Measurements from ENCODE around the gene UTP11.

Gene UTP11

GRCh38 chr1:38045401-38046332, 33.1 kb downstream of the UTP11 start:
- in situ Hi-C loops (cut with MboI; ENCODE audit: low sequenced_read_pairs), result no loop called here

DNA sequence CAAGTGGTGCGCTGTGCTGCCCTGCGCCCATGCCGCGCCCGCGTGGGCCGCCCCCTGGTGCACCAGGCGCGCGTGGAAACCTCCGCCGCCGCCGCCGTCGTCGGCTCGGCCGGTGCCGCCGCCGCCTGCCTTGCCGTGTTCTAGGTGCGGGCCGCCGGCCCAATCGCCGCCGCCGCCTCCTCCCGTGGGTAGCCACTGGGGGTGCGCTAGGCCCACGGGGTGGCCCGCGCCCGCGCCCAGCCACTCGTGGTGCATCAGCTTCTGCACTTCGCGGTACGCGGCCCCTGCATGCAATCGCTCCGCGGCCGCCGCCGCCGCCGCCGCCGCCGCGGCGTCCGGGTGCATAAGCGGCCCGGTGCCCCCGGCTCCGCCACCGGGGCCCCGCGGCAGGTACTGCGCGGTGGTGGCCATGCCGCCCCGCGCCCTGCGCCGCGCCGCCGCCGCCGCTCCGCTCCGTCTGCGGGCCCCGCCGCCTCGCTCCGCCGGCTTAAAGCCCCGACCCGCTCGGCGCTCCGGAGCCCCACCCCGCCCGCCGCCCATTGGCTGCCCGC, 33.9 kb downstream of the UTP11 start, which contains the start of gene POU3F1:
POU3F1 (minus strand) TSS at position 461 of the 551 bp plus-strand sequence; CDS start at position 411, 50 bp downstream.
- in situ Hi-C loops (cut with MboI; ENCODE audit: low sequenced_read_pairs), result no loop called here

DNA sequence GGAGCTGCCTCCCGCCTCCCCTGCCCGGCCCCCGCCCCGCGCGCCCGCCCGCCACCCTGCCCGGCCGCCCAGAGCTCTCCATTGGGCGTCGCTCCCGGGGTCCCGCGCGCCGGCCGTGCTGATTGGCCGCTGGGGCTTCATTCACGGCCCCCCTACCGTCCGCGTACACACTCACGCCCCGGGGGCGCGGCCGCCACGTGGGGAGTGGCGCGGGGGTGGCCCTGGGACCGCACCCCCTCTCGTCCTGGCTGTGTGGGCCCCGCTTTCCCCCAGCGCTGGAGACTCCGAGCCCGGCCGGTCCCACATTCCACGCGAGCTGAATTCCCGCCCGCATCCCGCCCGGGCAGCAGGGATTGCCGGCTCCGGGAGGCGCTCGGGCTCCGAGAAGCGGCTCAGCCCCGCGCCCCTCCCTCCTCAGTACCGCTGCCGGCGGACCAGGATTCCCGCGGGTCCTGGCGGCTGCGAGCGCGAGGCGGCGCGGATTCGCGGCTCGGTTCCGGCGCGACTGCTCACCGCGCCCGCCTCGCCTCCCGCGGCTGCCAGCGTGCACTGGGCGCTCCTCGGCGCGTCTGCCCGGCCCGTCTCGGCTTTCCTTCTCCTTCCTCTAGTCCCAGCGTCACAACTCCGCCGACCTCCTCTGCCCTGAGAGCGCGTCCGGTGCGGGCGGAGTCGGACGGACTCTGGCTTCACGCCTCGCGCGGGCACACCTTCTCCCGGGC, 34.5 kb downstream of the UTP11 start:
- in situ Hi-C loops (cut with MboI; ENCODE audit: low sequenced_read_pairs), result no loop called here

DNA sequence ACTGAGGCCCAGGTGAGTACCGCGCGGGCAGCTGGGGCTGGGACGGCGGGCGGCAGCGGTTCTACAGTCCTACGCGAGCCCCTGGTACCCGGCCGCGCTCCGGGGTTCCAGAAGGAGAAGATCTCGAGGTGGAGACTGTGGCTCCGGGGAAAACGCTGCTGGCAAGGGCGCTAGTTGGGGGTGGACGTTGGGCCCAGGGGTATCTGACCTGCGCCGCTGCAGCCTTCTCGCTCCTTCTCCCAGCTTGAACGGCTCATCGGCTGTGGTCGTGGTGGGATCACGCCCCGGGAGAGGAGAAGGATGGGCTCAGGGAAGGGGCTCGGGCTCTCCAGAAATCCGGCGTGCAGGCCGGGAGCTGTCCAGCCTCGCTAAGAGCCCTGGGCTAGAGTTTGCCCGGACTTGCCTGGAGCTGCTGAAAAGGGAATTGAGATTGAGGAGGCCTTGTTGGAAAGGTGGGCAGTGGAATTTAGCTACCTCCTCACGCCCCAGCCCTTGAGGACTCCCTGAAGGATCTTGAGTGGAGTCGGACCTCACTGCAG, 35.1 kb downstream of the UTP11 start:
- in situ Hi-C loops (cut with MboI; ENCODE audit: low sequenced_read_pairs), result no loop called here

DNA sequence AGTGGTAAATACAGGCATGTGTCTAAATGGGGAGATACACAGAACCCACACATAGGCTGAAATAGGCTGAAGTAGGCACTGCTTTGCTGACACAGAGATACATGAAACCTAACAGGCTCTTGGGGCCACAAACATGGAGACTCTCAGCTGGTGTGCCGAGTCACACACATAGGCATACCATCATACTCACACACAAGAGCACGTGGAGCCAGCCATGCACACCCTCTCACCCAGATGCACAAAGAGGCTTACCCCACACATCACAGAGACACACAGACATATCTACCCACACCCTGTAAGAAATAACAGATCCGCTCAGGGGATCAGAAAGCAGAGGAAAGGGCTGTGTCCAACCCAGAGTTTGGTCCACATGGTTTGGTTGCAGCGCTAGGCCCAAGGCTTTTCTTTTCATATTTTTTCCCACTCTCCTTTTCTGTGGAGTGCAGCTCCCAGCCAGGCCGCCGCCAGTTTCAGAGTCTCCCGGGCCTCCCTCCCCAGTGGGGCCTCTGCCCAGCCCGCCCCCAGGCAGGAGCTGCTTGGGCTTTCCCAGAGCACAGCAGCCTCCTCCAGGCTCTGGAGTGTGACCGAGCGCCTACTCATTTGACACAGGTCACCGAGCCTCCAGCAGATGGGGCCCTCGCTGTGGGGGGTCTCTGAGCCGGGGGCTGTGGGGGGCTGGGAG, 38.0 kb downstream of the UTP11 start:
- in situ Hi-C loops (cut with MboI; ENCODE audit: low sequenced_read_pairs), result no loop called here

DNA sequence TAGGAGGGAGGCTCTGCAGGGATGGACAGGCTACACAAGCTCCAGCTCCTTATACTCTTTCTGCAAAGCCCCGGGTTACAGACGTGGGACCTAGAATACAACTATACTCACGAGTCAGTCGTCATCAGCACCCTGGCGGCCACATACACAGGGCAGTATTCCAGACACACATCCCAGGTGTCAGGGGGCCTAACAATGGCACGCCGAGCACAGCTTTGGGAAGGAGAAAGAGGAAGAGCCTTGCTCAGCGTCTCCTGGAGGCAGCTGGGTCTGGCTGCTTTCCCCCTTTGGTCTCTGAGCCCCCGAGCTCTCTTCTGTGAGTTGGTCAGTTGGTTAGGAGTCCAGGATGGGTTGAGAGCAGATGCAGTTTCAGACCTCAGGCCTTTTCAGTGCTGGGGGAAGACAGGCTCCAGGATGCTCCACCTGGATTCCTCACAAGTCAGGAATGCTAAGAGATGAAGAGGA, 38.6 kb downstream of the UTP11 start:
- in situ Hi-C loops (cut with MboI; ENCODE audit: low sequenced_read_pairs), result no loop called here

DNA sequence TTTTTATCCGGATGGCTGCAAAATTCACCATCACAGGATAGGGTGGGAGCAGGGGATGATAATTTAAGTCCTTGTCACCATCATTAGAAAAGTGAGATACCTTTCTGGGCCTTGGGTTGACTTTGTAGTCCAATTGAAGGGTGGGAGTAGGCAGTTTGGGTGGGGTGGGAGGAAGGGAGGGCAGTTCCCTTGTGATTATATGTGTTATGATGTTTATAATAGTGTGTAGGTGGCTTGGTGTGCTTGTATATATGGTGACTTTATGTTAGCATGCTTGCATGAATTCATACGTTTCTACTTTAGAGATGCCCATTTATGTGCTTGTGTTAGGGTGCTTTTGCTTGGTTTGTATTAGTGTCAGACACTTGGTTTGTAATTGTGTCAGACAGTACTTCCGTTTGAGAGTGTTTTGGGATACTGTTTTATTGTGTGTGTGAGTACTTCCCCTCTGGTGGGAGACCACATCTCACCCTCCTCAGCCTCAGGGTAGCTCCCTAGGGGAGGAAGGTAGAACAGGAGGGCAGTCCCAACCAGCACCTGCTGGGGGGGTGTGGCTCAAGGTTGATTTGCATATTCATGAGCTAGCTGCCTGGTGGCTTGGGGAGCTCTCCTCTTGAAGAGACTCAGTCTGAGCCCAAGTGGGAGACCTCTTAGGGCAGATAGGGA, 40.3 kb downstream of the UTP11 start:
- in situ Hi-C loops (cut with MboI; ENCODE audit: low sequenced_read_pairs), result no loop called here

DNA sequence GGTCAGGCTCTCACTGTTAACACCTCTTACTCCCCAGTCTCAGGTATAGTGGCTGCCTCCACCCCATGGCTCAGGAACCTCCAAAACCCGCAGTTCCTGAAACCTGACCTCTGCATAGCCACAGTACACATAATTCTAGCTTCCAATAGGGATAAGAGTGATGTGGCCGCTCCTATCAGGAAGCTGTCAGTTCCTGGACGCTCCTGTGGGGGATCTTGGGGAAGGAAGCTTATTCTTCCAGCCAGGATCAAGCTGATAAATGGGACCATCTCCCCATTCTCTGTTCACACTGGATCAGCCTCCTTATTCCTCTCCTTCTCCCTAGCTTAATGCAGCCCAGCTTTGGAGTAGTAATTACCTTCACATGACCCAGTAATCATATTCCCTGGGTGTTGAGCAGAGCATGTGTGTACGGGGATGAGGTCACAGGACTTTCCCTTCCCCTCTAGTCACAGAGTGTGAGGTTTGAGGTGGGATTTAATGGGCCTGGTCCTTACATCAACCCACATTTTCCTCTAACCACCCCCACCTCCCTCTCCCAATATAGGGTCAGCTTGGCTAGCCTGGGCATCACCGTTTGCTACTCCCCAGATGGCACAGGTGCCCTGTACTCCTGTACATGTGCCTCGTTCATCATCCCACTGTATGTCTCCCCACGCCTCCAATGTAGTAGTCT, 41.0 kb downstream of the UTP11 start:
- in situ Hi-C loops (cut with MboI; ENCODE audit: low sequenced_read_pairs), result no loop called here

- in situ Hi-C loops (cut with MboI; ENCODE audit: low sequenced_read_pairs), result no loop called here
These were observed 42.9 kb downstream of the UTP11 start for GRCh38 chr1:38055398-38055797.

DNA sequence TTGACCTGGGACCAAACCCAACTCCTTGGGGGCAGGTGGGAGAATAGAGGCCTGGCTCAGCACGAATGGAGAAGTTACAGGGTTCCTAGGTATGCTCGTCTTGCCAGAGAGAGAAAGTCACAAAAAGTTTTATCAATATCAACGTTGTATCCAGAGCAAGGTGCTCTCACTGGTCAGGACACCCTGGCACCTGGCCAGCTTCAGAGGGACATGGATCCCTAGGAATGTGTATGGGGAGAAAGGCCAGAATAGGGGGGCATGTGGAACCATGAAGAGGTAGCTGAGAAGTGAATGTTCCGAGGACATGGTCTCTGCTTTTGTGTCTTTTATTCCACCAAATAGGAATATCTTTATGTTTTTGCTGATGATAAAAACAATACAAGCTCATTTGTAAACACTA, 43.4 kb downstream of the UTP11 start:
- in situ Hi-C loops (cut with MboI; ENCODE audit: low sequenced_read_pairs), result no loop called here

DNA sequence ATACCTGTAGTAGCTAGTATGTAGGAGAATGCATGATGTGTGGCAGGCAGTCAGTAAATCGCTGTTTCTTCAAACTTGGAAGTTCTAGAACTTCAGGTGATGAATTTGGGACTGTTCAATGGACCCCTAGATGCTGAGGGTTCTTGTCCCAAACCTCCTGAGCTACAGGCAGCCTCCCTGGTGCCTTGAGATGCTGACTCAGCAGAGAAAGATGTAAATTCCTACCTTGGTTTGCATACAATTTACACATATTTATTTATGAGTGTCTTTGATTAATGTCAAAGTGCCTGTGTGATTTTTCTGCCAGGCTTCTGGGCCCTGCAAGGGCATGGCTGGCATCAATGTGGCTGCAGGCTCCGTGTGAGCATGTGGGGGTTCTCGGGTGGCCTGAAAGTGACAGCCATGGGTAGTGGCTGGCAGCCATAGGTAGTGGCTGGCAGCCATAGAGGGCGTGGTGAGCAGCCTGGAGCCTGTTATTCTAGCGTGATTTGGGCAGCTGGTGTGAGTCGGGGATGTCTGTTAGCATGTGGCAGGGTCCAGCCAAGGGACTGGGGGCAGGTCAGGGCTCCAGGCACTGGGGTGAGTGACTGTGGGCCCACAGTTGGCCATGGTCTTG, 47.2 kb downstream of the UTP11 start:
- in situ Hi-C loops (cut with MboI; ENCODE audit: low sequenced_read_pairs), result no loop called here

- in situ Hi-C loops (cut with MboI; ENCODE audit: low sequenced_read_pairs), result no loop called here
These were observed 48.0 kb downstream of the UTP11 start for GRCh38 chr1:38060498-38060897.

DNA sequence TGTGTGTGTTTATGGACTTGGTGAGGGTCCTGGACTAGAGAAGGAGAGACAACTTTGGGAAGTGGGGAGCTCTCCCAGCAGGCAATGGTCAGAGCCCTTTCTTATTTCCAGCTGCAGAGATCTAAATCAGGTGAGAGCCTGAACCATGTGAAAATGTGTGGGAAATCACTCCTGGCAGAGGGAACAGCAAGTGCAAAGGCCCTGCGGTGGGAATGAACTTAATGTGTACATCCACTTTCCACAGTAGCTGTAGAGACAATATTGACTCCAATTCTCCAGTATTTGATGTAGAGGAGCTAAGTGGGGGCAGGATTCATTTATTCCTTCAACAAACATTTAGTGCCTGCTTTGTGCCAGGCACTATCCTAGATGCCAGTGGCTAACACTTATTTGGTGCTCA, 48.8 kb downstream of the UTP11 start:
- in situ Hi-C loops (cut with MboI; ENCODE audit: low sequenced_read_pairs), result no loop called here

- in situ Hi-C loops (cut with MboI; ENCODE audit: low sequenced_read_pairs), result no loop called here
These were observed 49.4 kb downstream of the UTP11 start for GRCh38 chr1:38061883-38062328.

- in situ Hi-C loops (cut with MboI; ENCODE audit: low sequenced_read_pairs), result no loop called here
These were observed 50.1 kb downstream of the UTP11 start for GRCh38 chr1:38062361-38063288.

DNA sequence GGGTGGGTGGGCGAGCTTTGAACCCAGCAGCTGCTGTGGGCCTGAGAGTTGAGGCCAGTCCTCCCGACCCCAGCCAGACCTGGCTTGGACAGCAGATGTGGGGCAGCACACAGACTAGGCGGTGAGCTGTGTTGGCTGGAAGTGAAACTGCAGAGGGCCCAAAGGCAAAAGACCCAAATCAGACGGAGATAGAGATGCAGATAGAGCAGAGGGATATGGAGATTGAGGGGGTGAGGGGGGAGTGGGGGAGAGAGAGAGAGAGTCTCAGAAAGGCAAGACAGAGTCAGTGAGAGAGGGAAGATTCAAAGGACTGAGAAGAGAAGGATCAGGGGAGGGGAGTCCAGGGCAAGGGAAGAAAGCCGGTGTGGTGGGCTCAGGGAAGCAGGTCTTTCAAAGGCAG, 51.1 kb downstream of the UTP11 start:
- in situ Hi-C loops (cut with MboI; ENCODE audit: low sequenced_read_pairs), result no loop called here

DNA sequence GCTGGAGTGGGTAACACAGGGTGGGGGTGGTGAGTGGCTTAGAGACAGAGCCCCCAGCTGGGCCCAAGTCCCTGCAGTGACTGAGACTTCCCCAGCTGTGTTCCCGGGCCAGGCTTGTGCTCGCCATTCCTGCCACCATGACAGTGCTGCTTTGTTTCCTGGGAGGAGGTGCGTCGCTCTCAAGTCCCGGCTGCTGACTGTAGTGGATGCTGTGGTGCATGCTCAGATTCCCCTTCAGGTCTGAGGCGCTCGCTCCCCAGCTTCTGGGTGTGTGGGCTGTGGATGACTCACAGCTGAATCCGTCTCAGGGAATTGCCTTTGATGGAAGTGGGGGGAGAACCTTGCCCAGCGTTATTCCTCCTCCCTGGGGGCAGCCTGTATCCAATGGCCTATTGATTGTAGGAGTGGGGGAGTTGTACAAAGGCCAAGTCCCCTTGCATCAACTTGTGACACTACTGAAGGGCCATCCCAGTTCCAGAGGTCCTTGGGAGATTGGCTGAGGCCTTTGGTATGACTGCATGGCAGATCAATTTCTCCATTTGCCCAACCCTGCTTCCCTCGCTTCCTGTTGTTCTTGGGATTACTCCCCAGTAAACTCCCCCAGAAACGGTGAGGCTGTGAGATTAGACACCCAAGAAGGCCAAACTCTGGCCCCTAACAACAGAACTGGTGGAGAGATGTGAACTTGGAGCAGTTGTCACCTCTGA, 51.8 kb downstream of the UTP11 start:
- in situ Hi-C loops (cut with MboI; ENCODE audit: low sequenced_read_pairs), result no loop called here
